GM18520 (cell line): ENCODE data around the gene PADI1.

Experiments
- ATAC-seq: cut with Tn5 transposase; IDR thresholded peaks from one replicate; pipeline ENCODE4 v1.9.1; 2021; ENCODE audit not compliant: unreplicated experiment

PADI1 gene

DNA sequence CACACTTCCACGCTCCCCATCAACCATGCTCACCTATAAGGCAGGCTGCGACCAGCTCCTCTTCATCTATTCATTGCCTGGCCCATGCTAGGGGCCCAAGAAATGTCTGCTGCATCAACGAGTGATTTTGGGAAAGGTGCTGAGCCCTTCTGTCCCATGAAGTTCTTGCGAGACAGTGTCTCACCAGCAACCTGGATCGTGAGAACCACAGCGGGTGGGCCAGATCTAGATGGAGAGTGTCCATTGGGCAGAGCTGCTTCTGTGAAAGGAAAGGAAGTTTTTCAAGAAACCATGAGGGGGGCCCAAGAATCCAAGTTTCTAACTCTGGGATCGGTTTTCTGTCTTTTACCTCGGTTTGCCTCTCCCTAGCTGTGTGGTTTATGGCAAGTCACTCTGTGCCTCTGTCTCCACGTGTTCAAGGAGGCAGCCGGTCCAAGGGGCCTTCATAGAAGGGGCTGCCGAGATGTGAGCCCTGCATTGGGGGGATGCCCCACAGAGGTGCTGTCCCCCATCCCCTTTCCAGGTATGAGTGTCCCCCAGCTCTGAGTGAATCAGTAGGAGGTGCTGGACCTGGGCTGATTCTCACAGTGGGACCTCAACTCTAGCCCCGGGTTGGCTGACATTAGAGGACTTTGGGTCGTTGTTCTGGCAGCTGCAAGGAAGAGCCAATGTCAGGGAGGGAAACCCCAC, 8.3 kb upstream of the PADI1 start:
- ATAC-seq, result no peak

GRCh38 chr1:17197696-17198095, 7.2 kb upstream of the PADI1 start:
- no peak for ATAC-seq

- no peak for ATAC-seq
Observed at GRCh38 chr1:17198476-17199258, 6.3 kb upstream of the PADI1 start.

DNA sequence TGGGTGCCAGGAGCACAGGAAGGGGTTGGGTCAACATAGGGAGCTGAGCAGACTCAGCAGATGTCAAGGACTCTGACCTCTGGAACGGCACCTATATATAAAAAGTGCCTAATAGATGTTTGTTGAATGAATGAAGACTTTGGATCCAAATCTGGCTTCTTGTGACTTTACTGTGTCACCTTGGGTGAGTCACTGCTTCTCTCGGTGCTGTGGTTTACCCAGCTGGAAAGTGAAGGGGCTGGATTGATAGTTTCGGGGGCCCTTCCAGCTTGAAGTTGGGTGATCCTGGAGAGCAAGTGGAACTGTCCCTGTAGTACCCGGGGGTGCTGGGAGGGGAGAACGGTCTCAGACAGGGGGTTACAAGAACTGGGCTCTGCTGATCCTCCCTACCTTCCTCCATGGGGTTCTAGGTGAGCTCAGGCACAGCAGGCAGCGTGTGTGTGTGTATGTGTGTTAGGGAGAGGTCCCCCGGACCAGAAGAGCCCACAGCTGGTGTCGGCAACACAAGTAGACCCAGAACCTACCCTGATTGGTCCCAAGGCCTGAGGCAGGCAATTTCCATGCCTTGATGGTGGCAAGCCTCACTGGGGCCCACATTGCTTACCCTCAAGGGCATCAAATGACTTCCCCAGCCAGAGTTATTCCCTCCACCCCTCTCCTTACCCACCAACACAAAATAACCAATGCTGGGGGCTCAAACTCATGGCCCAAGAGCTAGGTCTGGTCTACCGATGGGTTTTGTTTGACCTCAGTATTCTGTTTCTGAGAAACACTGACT, 5.5 kb upstream of the PADI1 start:
- no peak for ATAC-seq

DNA sequence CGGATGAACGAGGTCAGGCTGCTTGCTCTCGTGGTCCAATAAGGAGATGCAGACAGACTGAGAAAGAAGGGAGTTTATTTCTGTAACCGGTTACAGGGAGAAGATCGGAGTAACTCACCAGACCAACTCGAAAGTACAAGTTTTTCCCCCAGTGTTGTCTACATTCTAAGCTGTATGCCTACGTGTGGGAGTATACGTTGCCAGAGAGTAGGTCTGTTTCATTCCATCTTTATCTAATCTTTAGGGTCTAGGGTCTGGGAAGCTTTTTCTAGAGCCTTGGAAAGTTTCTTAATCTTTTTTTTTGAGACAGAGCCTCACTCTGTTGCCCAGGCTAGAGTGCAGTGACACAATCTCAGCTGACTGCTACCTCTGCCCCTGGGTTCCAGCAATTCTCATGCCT, 4.7 kb upstream of the PADI1 start:
- no peak for ATAC-seq

DNA sequence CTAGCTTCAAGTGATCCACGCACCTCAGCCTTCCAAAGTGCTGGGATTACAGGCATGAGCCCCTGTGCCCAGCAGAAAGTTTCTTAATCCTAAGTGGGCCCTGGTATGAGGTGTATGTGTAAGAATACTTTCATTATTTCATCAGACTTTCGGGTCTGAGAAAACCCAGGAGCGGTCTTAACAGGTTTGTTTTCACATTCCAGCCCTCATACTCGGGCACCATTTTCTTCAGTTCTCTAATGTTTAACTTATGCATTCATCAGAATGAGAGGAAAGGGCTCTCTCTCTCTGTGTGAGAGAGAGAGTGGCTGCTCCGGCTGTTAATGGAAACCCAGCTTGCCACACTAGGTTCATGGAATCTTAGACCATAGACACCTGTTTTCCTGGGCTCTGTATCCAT, 4.2 kb upstream of the PADI1 start:
- ATAC-seq, result no peak

DNA sequence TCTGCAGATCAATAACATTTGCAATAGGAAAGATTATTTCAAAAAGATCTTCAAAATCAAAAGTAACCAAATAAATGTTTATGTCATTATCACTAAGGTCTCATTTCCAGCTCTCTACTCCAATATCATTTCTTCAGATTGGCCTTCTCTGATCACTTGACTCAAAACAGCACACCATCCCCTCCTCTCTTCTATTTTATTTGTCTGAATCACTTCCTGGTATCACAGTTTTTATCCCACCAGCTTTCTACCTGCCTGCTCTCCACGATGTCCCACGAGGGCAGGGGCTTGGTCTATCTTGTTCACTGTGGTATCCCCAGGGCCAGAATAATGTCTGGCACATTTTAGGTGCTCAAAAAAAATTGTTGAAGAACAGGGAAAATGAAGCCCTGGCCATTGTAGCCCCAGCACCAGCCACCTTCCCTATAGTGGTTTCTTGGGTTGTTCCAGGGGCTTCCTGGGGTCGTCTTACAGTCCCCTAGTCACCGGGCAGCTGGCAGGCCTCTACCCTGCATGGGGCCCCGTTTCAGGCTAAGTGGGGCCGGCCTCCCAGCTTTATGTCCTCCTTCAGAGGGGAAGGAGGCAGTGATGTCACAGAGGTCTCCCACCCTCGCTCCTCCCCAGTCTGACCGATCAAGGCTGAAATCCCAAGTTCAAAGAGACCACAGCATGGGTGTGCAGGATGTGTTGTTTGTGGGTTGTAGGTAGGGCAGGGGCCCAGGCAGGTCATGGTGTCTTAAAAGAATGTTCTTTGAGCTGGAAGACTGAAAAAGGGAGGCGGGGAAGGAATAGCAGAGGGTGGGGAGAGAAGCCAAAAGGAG, 3.5 kb upstream of the PADI1 start:
- ATAC-seq, result no peak

GRCh38 chr1:17205652-17206051, 724 bp downstream of the PADI1 start:
- no peak for ATAC-seq

GRCh38 chr1:17206196-17206595, 1.3 kb downstream of the PADI1 start:
- no peak for ATAC-seq

DNA sequence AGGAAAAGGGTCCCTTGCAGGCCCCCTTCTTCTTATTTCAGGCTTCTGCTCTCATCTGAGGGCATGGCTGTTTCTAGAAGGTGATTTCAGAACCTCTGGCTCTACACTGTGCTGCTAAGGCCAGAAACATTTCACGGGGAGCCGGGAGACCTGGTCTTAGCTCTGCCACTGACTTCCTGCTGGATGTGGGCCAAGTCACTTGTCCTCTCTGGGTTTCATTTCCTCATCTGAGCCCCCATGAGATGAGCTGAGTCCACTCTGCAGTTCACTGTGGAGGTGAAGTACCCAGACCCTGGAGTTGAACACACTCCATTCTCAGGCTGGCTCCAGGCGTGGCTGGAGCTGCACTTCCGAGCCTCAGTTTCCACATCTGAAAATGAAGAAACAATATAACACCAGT, 2.1 kb downstream of the PADI1 start:
- no peak for ATAC-seq

GRCh38 chr1:17207540-17207939, 2.6 kb downstream of the PADI1 start:
- ATAC-seq, result no peak

GRCh38 chr1:17207966-17208418, 3.1 kb downstream of the PADI1 start:
- peak; percentile 66 for ATAC-seq

DNA sequence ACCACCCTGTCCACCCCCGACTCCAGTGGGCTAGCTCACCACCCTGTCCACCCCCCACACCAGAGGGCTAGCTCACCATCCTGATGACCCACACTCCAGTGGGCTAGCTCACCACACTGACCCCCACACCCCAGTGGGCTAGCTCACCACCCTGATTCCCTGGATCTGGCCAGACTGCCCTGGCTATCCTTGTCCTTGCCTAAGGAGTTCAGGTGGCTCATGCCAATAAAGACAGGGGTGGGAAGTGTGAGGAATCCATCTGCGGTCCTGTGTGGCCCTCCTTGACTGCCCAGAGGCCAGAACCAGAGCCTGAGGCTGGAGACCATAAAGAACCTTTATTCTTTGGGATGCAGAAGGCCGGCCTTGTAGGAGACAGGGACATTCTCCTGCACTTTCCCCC, 3.6 kb downstream of the PADI1 start:
- no peak for ATAC-seq

- ATAC-seq, result no peak
Observed at GRCh38 chr1:17209430-17209829, 4.5 kb downstream of the PADI1 start.

DNA sequence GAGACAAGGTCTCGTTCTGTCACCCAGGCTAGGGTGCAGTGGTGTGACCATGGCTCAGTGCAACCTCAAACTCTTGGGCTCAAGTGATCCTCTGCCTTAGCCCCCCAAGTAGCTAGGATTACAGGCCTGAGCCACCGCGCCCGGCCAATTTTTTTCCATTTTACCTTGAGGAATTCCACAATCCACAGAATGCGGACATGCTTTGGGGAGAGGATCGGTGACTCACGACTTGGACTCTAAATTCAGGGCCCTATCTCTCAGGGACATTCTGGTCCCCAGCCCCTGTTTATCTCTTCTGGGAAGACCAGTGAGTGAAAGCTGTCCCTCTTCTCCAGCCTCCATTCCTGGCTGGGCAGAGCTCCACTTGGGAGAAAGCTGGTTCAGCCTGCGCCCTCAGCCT, 5.2 kb downstream of the PADI1 start:
- ATAC-seq, result no peak

DNA sequence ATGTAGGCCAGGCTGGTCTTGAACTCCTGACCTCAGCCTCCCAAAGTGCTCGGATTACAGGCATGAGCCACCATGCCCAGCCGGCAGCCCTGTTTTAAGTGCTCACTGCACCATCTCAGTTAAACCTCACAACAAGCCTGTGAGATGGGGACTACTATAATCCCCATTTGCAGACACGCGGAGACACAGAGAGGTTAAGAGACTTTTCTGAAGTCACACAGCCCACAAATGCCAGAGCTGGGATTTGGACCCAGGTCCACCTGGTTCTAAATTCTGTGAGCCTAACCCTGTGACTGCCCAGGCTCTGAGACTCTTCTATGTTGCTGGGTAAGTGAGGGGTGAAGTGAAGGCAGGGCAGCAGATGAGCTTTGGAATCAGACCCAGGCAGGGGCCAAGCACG, 6.4 kb downstream of the PADI1 start:
- no peak for ATAC-seq

GRCh38 chr1:17212009-17212408, 7.1 kb downstream of the PADI1 start:
- no peak for ATAC-seq

DNA sequence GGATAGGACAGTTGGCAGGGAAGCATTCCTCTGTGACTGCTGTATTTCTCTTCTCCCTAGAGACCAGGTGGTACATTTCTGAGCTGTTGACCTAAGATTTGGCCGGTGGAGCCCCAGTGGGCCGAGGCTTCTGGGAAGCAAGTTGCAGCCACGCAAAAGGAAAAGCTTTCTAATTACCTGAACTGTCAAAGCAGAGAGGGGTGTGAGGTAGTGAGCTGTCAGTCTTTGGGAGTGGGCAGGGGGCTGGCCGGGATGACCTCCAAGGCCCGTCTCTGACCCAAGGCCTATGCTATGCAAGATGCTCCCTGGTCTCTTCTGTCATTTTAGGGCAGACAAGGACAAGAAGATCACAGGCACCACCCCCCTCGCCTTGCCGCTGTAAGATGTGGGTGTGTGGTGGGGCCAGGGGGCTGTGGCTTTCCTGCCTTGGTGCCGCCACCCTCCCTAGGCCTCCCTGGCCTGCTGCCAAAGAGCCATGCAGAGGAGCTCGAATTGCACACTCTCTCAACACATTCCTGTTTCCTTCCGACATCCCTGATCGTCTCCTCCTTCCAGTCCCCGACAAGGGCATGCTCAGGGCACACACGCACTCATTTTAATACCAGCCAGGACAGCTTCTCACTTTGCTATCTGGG, 7.7 kb downstream of the PADI1 start:
- no peak for ATAC-seq

DNA sequence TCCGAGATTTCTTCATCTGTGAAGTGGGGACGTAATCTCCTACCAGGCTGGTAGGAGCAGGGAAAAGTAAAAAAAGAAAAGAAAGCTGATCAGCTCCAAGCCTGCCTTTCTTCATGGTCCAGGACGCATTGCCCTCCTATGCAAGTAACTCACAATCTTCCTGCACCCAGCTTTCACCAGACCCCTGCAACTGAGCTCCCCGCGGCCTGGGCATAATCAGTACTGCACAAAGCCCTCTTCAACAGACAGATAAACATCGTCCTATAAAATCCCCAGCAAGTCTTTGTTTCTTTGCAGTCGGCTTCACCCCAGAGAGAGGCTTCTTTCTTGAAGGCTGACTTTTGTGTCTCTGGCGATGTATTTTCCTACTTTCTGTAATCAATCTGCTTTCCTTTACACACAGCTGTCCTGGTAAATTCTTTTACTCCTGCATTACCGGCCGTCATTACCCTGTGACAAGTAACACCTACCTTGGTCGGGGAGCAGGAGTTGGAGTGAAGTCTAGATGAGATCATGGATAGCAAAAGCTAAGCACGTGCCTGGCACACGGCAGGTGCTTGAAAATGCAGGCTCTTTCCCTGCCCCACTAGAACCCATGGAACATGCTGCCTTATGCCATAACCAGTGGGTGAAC, 8.3 kb downstream of the PADI1 start:
- no peak for ATAC-seq

DNA sequence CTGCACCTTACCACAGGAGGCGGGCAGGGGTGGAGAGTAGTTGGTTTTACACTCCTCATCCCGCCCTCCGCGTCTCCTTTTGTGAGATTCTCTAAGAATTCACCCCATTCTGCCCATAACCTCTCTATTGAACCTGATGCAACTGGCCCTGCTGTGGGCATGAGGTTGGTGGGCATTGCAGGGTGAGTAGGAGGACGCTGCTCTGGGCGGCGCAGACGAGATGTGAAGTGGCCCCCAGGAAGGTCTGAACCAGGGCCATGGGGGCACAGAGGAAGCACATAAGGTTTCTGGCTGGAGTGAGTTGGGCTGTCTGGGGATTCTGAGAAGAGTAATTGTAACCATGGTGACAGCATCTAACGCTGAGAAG, 8.8 kb downstream of the PADI1 start:
- ATAC-seq, result no peak
